CD14-positive monocyte (primary cell): Measurements from ENCODE around the gene SLC25A21. TPM values are rescaled to one million over a fixed set of nuclear protein-coding genes. Genes with fewer than 3 reads are reported as not detected.

Source experiments
- DNase-seq, 3 donors: peaks; one replicate each; pipeline ENCODE4 v3.0.0-alpha.2; 2011 to 2022
- H2AFZ ChIP-seq: 2 replicates; pipeline ENCODE4 v1.6.0; 2012; ENCODE audit warnings: mild to moderate bottlenecking, low read depth, low read length, inconsistent platforms; ENCODE audit not compliant: insufficient read depth, poor library complexity, severe bottlenecking
- H3K27ac ChIP-seq, 2 donors: 1 replicate in 1 of 2; 2 replicates in 1 of 2; pipeline ENCODE4 v1.5.1; 2012 to 2013; ENCODE audit warnings: low read length in 2 of 2, control low read depth in 1 of 2, inconsistent platforms in 1 of 2, low read depth in 1 of 2, mild to moderate bottlenecking in 1 of 2
- H3K27me3 ChIP-seq, 2 donors: one replicate each; pipeline versions ENCODE4 v1.6.0 to v1.6.1; 2011 to 2013; ENCODE audit warnings: low read length in 2 of 2; ENCODE audit not compliant: control insufficient read depth in 2 of 2, insufficient read depth in 2 of 2
- H3K36me3 ChIP-seq, 2 donors: replicated peaks in 1 of 2; 1 replicate in 1 of 2; 2 replicates in 1 of 2; pipeline versions ENCODE4 v1.5.1 to v1.6.1; 2012 to 2013; ENCODE audit warnings: low read length in 2 of 2, control low read depth in 1 of 2, inconsistent platforms in 1 of 2, mild to moderate bottlenecking in 1 of 2; ENCODE audit not compliant: insufficient read depth in 2 of 2, control insufficient read depth in 1 of 2
- H3K4me1 ChIP-seq, 2 donors: 1 replicate in 1 of 2; 2 replicates in 1 of 2; pipeline versions ENCODE4 v1.5.1 to v1.6.1; 2012 to 2013; ENCODE audit warnings: low read length in 2 of 2, control low read depth in 1 of 2, inconsistent platforms in 1 of 2, mild to moderate bottlenecking in 1 of 2, moderate library complexity in 1 of 2; ENCODE audit not compliant: insufficient read depth in 2 of 2, control insufficient read depth in 1 of 2
- H3K4me2 ChIP-seq: replicated peaks from 2 replicates; pipeline ENCODE3; 2012; ENCODE audit warnings: low read length, moderate library complexity, mild to moderate bottlenecking; ENCODE audit not compliant: poor library complexity, severe bottlenecking; ENCODE audit errors: extremely low read depth
- H3K4me3 ChIP-seq, 3 experiments: fragments of 200-600 bp in 1 of 3; sonication (generic) in 1 of 3; replicated peaks in 1 of 3; 1 replicate in 2 of 3; 2 replicates in 1 of 3; pipeline ENCODE4 v1.5.1; 2011 to 2013; ENCODE audit warnings: low read length in 3 of 3, mild to moderate bottlenecking in 3 of 3, control low read depth in 2 of 3, low read depth in 2 of 3, inconsistent platforms in 1 of 3, moderate library complexity in 1 of 3
- H3K79me2 ChIP-seq: 2 replicates; pipeline ENCODE4 v1.6.0; 2012; ENCODE audit warnings: mild to moderate bottlenecking, control low read depth, inconsistent platforms, low read length, moderate library complexity; ENCODE audit not compliant: insufficient read depth
- H3K9ac ChIP-seq: 2 replicates; pipeline ENCODE4 v1.6.0; 2017; ENCODE audit warnings: low read length, mild to moderate bottlenecking; ENCODE audit not compliant: insufficient read depth, poor library complexity, severe bottlenecking
- H3K9me3 ChIP-seq, 2 donors: replicated peaks in 1 of 2; 1 replicate in 1 of 2; 2 replicates in 1 of 2; pipeline versions ENCODE4 v1.5.1 to v1.6.1; 2012 to 2013; ENCODE audit warnings: low read length in 2 of 2, control low read depth in 1 of 2; ENCODE audit not compliant: control insufficient read depth in 1 of 2, insufficient read depth in 1 of 2
- H4K20me1 ChIP-seq: 2 replicates; pipeline ENCODE4 v1.6.0; 2012; ENCODE audit warnings: mild to moderate bottlenecking, low read length, control low read depth, moderate library complexity; ENCODE audit not compliant: insufficient read depth
- H3K27ac Mint-ChIP-seq, 7 donors: one replicate each; pipeline ENCODE4 v1.8.0; 2020; ENCODE audit warnings: mild to moderate bottlenecking in 7 of 7, mixed read lengths in 7 of 7, moderate library complexity in 6 of 7, inconsistent platforms in 2 of 7
- H3K27me3 Mint-ChIP-seq, 3 donors: one replicate each; pipeline ENCODE4 v1.8.0; 2021 to 2022; ENCODE audit warnings: low read depth in 3 of 3, mild to moderate bottlenecking in 3 of 3, mixed read lengths in 3 of 3, moderate library complexity in 3 of 3, inconsistent platforms in 1 of 3
- H3K36me3 Mint-ChIP-seq, 2 donors: one replicate each; pipeline ENCODE4 v1.8.0; 2020; ENCODE audit warnings: mixed read lengths in 2 of 2, inconsistent platforms in 1 of 2, mild to moderate bottlenecking in 1 of 2
- H3K4me1 Mint-ChIP-seq: one replicate; pipeline ENCODE4 v1.8.0; 2020; ENCODE audit warnings: mild to moderate bottlenecking, mixed read lengths
- H3K4me3 Mint-ChIP-seq, 2 donors: one replicate each; pipeline ENCODE4 v1.8.0; 2020; ENCODE audit warnings: mild to moderate bottlenecking in 2 of 2, mixed read lengths in 2 of 2, moderate library complexity in 1 of 2
- H3K9me3 Mint-ChIP-seq, 7 donors: one replicate each; pipeline ENCODE4 v1.8.0; 2020 to 2022; ENCODE audit warnings: mixed read lengths in 7 of 7, mild to moderate bottlenecking in 6 of 7, moderate library complexity in 6 of 7, inconsistent platforms in 2 of 7
- CTCF ChIP-seq: fragments of 200-600 bp; IDR thresholded peaks from one replicate; pipeline ENCODE4 v1.8.0; 2022; ENCODE audit warnings: antibody characterized with exemption, mild to moderate bottlenecking
- WGBS: methylation state at CpG from one replicate; pipeline ENCODE4 v1.1.5; 2013; ENCODE audit warnings: missing lambda C conversion rate; ENCODE audit not compliant: insufficient coverage; 5-methylcytosine and 5-hydroxymethylcytosine counted together
- intact Hi-C, 2 donors: fragments of 100-400 bp; cut with micrococcal nuclease; formaldehyde crosslinking; loops; one replicate each; pipeline versions ENCODE4 v1.15.0 to v1.15.1; 2023
- polyA plus RNA-seq, 3 donors: library from polyadenylated mRNA; depleted of rRNA in 1 of 3; unstranded in 2 of 3; stranded (reverse) in 1 of 3; fragments of 300-500 nt in 2 of 3; fragments of >200 nt in 1 of 3; fragmentation: Illumina TruSeq in 2 of 3; gene quantifications; 1 replicate in 2 of 3; 2 replicates in 1 of 3; pipeline ENCODE4 v1.2.3, GENCODE V29; 2012 to 2021

Gene SLC25A21
- polyA plus RNA-seq, 3 donors: not detected

GRCh38 chr14:36884049-36884448 is 288.4 kb downstream of the SLC25A21 start:
- H3K27me3 Mint-ChIP-seq: peaks cover 0 to 2% (median 0%) of the 10 kb centered on the region in 3 donors
- H3K79me2 ChIP-seq: no peaks in the 10 kb centered on the region
- H3K9ac ChIP-seq: no peak overlapping the region
- no peak for TF ChIP-seq CTCF
- H3K36me3 Mint-ChIP-seq: no peaks in the 10 kb centered on the region
- no peak overlapping the region for H3K4me2 ChIP-seq
- DNase-seq: no peak
- no peak overlapping the region for H3K27ac ChIP-seq
- no peak overlapping the region for H2AFZ ChIP-seq
- no peaks in the 10 kb centered on the region for H3K36me3 ChIP-seq
- no peaks in the 10 kb centered on the region for H3K27me3 ChIP-seq
- peaks cover 0 to 4% (median 0%) of the 10 kb centered on the region in 7 donors for H3K9me3 Mint-ChIP-seq
- WGBS: no CpG with 5 or more reads among the region's 2 CpGs
- H3K9me3 ChIP-seq: no peaks in the 10 kb centered on the region
- no peaks in the 10 kb centered on the region for H3K4me1 ChIP-seq
- H4K20me1 ChIP-seq: no peaks in the 10 kb centered on the region
- no peak overlapping the region for H3K4me3 Mint-ChIP-seq
- H3K4me1 Mint-ChIP-seq: no peaks in the 10 kb centered on the region
- intact Hi-C loops: no loop called here
- no peak overlapping the region for H3K4me3 ChIP-seq
- no peak overlapping the region for H3K27ac Mint-ChIP-seq

- Histone ChIP-seq H3K4me1 (no peaks in the 10 kb centered on the region), H3K9me3 (no peaks in the 10 kb centered on the region), H3K4me3 (no peak overlapping the region), H3K27ac (no peak overlapping the region), H2AFZ (no peak overlapping the region), H3K36me3 (no peaks in the 10 kb centered on the region), H3K9ac (no peak overlapping the region), H3K4me2 (no peak overlapping the region), H3K79me2 (no peaks in the 10 kb centered on the region), H4K20me1 (no peaks in the 10 kb centered on the region), H3K27me3 (no peaks in the 10 kb centered on the region)
- WGBS: no CpG with 5 or more reads among the region's 3 CpGs
- no peak for DNase-seq
- no peak overlapping the region for H3K4me3 Mint-ChIP-seq
- intact Hi-C loops: no loop called here
- H3K27me3 Mint-ChIP-seq: peaks cover 0 to 2% (median 0%) of the 10 kb centered on the region in 3 donors
- no peaks in the 10 kb centered on the region for H3K36me3 Mint-ChIP-seq
- no peak overlapping the region for H3K27ac Mint-ChIP-seq
- no peaks in the 10 kb centered on the region for H3K4me1 Mint-ChIP-seq
- H3K9me3 Mint-ChIP-seq: peaks cover 0 to 4% (median 1%) of the 10 kb centered on the region in 7 donors
- no peak for TF ChIP-seq CTCF
Measured at GRCh38 chr14:36880276-36880675, 292.1 kb downstream of the SLC25A21 start.
